Tibial artery (tissue), 4 donors: ENCODE results near the gene ATL2.
"Not testable (repeated sequence)": the region's sequence is repeated elsewhere in the genome, so short reads cannot be mapped to it uniquely, and the experiment has no call there.

Source experiments
- DNase-seq, 2 donors: peaks; one replicate each; pipeline ENCODE4 v3.0.0-alpha.2; 2019
- H3K27ac ChIP-seq, 2 donors: fragments of 200-600 bp; sonication (generic) in 1 of 2; 1 replicate in 1 of 2; 2 replicates in 1 of 2; pipeline ENCODE4 v1.5.1; 2018 to 2019; ENCODE audit warnings: mild to moderate bottlenecking in 1 of 2
- H3K27me3 ChIP-seq, 2 donors: fragments of 200-600 bp; sonication (generic) in 1 of 2; one replicate each; pipeline versions ENCODE4 v1.5.1 to v1.6.0; 2016 to 2019
- H3K36me3 ChIP-seq, 3 donors: fragments of 200-600 bp; sonication (generic) in 2 of 3; one replicate each; pipeline ENCODE4 v1.5.1; 2016 to 2019; ENCODE audit warnings: mild to moderate bottlenecking in 2 of 3
- H3K4me1 ChIP-seq, 4 donors: fragments of 200-600 bp; sonication (generic) in 2 of 4; 1 replicate in 3 of 4; 2 replicates in 1 of 4; pipeline ENCODE4 v1.5.1; 2016 to 2019
- H3K4me3 ChIP-seq, 2 donors: fragments of 200-600 bp; sonication (generic) in 1 of 2; 1 replicate in 1 of 2; 2 replicates in 1 of 2; pipeline ENCODE4 v1.5.1; 2018 to 2019; ENCODE audit warnings: mild to moderate bottlenecking in 2 of 2
- H3K9me3 ChIP-seq, 3 donors: fragments of 200-600 bp; sonication (generic) in 1 of 3; one replicate each; pipeline ENCODE4 v1.5.1; 2016 to 2019
- intact Hi-C: fragments of 100-400 bp; cut with DNase I; formaldehyde crosslinking; loops from one replicate; pipeline ENCODE4 v1.15.0; 2023; ENCODE audit warnings: low total_unique reads
- TF ChIP-seq, protein P1 (sequence below), 2 experiments: fragments of 200-600 bp in 1 of 2; fragments of 450-650 bp in 1 of 2; IDR thresholded peaks; one replicate each; pipeline ENCODE4 v1.5.1; 2017 to 2019; ENCODE audit warnings: antibody characterized with exemption in 2 of 2, mild to moderate bottlenecking in 1 of 2, moderate library complexity in 1 of 2

ATL2 gene

DNA sequence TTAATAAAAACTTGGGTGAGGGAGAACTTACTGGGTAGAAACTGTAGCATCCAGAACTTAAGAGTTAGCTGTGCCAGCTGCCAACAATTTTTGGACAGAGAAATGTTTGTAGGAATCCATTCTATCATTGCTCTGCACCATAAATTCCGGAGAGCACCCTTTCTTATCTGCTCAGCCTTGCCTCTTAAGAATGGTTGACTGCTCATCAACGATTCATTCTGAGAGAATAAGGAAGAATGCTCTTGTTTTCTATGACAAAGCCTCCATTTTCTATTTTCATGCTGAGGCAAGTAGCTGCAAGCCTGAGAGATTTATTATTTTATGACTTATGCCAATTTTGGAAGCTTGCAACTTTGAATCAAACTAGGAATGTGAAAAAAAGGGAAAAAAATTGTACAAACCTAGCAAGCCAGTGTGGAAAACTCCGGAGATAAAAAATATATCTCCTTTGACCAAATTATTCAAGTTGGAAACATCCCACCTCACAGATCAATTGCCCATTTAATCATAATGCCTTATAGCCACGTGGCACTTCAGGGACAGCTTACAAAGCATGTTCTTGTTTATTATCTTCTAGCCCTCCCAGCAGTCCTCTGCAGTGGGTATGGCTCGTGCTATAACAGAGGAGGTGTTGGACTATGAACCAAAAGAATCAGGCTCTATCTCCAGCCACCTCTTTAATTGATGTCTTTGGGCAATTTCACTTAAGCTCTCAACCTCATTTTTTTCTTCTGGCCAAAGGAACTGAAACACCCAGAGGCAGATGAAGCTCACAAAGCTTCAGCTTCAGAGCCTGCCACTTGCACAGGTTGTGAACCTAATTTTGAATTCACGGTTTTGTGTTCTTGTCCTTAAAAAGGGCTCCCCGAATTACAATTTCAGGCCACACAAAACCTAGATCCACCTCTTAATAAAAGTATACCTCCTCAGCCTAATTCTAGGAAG, 40.9 kb upstream of the ATL2 start:
- intact Hi-C loops, result no loop called here
- H3K9me3 ChIP-seq, result peaks cover 0 to 2% (median 0%) of the 10 kb centered on the region in 3 donors
- no peaks in the 10 kb centered on the region for H3K27me3 ChIP-seq
- DNase-seq, result no peak
- H3K27ac ChIP-seq, result no peak overlapping the region
- peaks cover 0 to 17% (median 15%) of the 10 kb centered on the region in 4 donors for H3K4me1 ChIP-seq
- no peaks in the 10 kb centered on the region for H3K36me3 ChIP-seq
- TF ChIP-seq, protein P1, sequence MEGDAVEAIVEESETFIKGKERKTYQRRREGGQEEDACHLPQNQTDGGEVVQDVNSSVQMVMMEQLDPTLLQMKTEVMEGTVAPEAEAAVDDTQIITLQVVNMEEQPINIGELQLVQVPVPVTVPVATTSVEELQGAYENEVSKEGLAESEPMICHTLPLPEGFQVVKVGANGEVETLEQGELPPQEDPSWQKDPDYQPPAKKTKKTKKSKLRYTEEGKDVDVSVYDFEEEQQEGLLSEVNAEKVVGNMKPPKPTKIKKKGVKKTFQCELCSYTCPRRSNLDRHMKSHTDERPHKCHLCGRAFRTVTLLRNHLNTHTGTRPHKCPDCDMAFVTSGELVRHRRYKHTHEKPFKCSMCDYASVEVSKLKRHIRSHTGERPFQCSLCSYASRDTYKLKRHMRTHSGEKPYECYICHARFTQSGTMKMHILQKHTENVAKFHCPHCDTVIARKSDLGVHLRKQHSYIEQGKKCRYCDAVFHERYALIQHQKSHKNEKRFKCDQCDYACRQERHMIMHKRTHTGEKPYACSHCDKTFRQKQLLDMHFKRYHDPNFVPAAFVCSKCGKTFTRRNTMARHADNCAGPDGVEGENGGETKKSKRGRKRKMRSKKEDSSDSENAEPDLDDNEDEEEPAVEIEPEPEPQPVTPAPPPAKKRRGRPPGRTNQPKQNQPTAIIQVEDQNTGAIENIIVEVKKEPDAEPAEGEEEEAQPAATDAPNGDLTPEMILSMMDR (IDR thresholded peaks at IDR 0.05), result no peak
- H3K4me3 ChIP-seq, result no peak overlapping the region

DNA sequence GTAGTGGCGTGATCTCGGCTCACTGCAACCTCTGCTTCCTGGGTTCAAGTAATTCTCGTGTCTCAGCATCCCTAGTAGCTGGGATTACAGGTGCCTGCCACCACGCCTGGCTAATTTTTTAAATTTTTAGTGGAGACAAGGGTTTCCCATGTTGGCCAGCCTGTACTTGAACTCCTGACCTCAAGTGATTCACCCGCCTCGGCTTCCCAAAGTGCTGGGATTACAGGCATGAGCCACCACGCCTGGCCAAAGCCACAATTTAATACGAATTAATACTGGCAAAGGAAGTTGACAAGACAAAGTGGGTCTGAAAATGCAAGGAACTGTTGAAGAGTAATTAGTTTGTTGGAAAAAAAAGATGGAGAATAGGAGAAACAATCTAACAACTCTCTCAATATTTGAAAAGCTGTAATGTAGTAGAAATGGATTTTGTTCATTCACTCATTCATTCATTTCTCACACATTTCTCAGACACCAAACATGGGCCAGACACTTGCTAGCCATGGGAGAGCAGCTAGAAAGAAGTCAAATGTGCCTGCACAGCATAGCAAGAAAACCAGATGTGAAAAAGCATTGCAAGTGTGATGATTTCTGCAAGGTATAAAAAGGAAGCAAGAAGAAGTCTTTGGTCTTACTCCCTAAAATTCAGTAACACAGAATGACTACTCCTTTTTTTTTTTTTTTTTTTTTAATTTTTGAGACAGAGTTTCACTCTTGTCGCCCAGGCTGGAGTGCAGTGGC, 39.4 kb upstream of the ATL2 start:
- Histone ChIP-seq H3K4me1 (peaks cover 0 to 17% (median 15%) of the 10 kb centered on the region in 4 donors), H3K4me3 (no peak overlapping the region), H3K36me3 (no peaks in the 10 kb centered on the region), H3K9me3 (peaks cover 3 to 9% (median 4%) of the 10 kb centered on the region in 3 donors), H3K27me3 (no peaks in the 10 kb centered on the region), H3K27ac (no peak overlapping the region)
- DNase-seq, result no peak
- TF ChIP-seq, protein P1 (IDR thresholded peaks at IDR 0.05), result no peak
- intact Hi-C loops, result no loop called here

DNA sequence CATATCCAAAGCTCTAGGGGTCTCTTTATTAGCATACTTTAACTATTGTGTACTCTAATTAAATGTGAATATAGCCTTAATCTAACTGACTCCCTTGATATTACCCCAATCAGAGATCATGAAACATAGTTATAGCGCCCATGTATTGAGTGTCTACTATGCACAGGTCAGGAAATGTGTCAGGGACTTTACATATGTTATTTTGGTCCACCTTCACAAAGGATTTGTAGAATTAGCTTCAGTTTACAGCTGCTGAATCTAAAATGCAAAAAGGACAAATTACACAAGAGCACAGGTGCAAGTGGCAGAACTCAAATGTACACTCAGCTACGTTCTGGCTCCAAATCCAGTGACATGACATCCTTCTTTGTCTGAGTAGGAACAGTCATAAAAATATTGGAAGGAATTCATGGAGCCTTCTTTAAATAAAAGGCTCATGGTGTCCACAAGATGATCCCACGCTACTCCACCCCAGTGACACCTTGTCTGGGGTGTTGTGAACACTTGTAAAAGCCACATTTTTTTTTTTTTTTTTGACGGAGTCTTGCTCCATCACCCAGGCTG, 38.7 kb upstream of the ATL2 start:
- Histone ChIP-seq H3K4me3 (no peak overlapping the region), H3K27me3 (no peaks in the 10 kb centered on the region), H3K4me1 (peaks cover 0 to 17% (median 15%) of the 10 kb centered on the region in 4 donors), H3K36me3 (no peaks in the 10 kb centered on the region), H3K27ac (no peak overlapping the region), H3K9me3 (peaks cover 3 to 9% (median 4%) of the 10 kb centered on the region in 3 donors)
- no peak for DNase-seq
- TF ChIP-seq, protein P1 (IDR thresholded peaks at IDR 0.05), result no peak
- intact Hi-C loops, result no loop called here

DNA sequence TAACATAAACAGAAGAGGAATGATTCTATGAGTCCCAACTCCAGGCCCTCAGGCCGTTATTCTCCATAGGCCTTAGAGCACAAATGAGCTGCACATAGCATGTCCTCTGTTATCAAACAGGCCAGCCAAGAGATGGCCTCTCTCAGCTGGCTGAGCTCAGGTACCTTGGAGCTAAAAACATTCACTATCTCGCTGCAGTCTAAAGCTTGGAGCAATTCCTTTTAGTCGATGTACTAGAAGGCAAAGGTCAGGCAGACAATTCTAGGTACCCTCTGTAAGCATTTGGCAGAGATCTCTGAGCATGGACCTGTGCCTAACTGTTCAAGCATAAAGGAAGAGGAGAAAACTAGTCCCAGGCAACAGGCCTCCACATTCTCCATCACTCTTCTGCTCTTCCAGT, 38.0 kb upstream of the ATL2 start:
- H3K9me3 ChIP-seq, result peaks cover 3 to 9% (median 4%) of the 10 kb centered on the region in 3 donors
- H3K4me1 ChIP-seq, result peaks cover 0 to 21% (median 17%) of the 10 kb centered on the region in 4 donors
- H3K27me3 ChIP-seq, result no peaks in the 10 kb centered on the region
- H3K36me3 ChIP-seq, result no peaks in the 10 kb centered on the region
- no peak overlapping the region for H3K27ac ChIP-seq
- intact Hi-C loops, result no loop called here
- no peak for DNase-seq
- TF ChIP-seq, protein P1 (IDR thresholded peaks at IDR 0.05), result no peak
- no peak overlapping the region for H3K4me3 ChIP-seq

DNA sequence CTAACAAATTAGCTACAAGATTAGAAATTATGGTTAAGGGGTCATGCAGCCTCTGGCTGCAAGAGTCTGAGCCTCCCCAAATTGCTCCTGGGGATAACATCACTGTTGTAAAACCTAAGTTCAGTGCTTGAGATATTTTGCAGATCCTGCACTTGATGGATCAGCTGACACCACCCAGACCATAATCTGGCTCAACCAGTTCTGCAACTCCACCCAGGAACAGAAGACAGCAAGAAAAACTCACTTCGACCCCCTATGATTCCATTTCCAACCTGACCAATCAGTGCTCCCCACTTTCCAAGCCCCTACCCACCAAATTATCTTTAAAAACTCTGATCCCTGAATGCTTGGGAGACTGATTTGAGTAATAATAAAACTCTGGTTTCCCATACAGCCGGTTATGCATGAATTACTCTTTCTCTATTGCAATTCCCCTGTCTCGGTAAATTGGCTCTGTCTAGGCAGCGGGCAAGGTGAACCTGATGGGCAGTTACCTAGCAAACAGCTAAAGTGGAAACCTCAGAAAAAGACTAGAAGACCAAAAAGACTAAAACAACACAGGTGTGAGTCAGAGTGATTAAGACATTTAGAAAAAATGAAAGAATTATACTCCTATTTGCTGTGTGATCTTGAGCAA, 35.3 kb upstream of the ATL2 start:
- H3K27me3 ChIP-seq, DNase-seq, H3K36me3 ChIP-seq, H3K4me3 ChIP-seq, H3K9me3 ChIP-seq, intact Hi-C loops, H3K27ac ChIP-seq: not testable (repeated sequence)
- H3K4me1 ChIP-seq, result peaks cover 0 to 21% (median 14%) of the 10 kb centered on the region in 4 donors
